ENCODE results near the gene SLCO2A1.

The SLCO2A1 gene

DNA sequence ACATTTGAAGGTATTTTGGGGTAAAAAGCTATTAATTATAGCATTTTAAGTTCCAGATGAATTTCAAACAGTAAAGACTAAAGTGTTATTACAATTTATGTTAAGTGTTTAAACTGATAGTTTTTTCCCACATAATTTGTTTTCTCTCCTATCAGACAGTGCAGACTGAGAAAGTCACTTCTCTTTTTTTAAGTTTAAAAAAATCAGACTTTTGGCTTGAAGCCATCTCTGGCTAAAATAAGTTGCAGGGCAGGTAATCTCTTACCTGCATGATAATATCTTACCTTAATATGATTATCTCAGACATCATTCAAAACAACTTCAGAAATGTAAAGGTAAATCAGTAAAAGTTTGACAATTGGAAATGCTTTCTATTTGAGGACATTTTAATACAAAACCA is 112.6 kb downstream of the SLCO2A1 start:
- Histone ChIP-seq H3K9me3 (ENCODE audit: insufficient read depth, low read length) (peaks cover 5% of the 10 kb centered on the region; the same call in 1 of the 2 replicates), H3K4me1 (ENCODE audit: insufficient read depth, insufficient read length) (no peaks in the 10 kb centered on the region), H3K36me3 (ENCODE audit: insufficient read depth, insufficient read length, low read length) (no peaks in the 10 kb centered on the region), H3K27me3 (ENCODE audit: insufficient read depth, insufficient read length) (no peaks in the 10 kb centered on the region), H3K9ac (ENCODE audit: insufficient read length, low read depth) (no peak overlapping the region), H3K4me3 (ENCODE audit: insufficient read length, low read depth) (no peak overlapping the region)
- DNase-seq (ENCODE audit: low read depth, low spot score) = no peak
- no peak for TF ChIP-seq SUZ12 (IDR thresholded peaks at IDR 0.05; ENCODE audit: extremely low read depth, insufficient read depth, insufficient read length)
- TF ChIP-seq ZNF274 (IDR thresholded peaks at IDR 0.05; ENCODE audit: low read depth, low read length) = no peak
- no peak for TF ChIP-seq YY1 (IDR thresholded peaks at IDR 0.05; ENCODE audit: insufficient read depth, insufficient read length)

GRCh38 chr3:133915685-133916658 is 113.8 kb downstream of the SLCO2A1 start:
- H3K9ac ChIP-seq (ENCODE audit: insufficient read length, low read depth) = no peak overlapping the region
- H3K27me3 ChIP-seq (ENCODE audit: insufficient read depth, insufficient read length) = no peaks in the 10 kb centered on the region
- no peaks in the 10 kb centered on the region for H3K36me3 ChIP-seq (ENCODE audit: insufficient read depth, insufficient read length, low read length)
- H3K9me3 ChIP-seq (ENCODE audit: insufficient read depth, low read length) = peaks cover 5% of the 10 kb centered on the region; the same call in 1 of the 2 replicates
- H3K4me1 ChIP-seq (ENCODE audit: insufficient read depth, insufficient read length) = no peaks in the 10 kb centered on the region
- TF ChIP-seq YY1 (IDR thresholded peaks at IDR 0.05; ENCODE audit: insufficient read depth, insufficient read length) (no peak), ZNF274 (IDR thresholded peaks at IDR 0.05; ENCODE audit: low read depth, low read length) (no peak), SUZ12 (IDR thresholded peaks at IDR 0.05; ENCODE audit: extremely low read depth, insufficient read depth, insufficient read length) (no peak)
- no peak for DNase-seq (ENCODE audit: low read depth, low spot score)
- H3K4me3 ChIP-seq (ENCODE audit: insufficient read length, low read depth) = no peak overlapping the region

DNA sequence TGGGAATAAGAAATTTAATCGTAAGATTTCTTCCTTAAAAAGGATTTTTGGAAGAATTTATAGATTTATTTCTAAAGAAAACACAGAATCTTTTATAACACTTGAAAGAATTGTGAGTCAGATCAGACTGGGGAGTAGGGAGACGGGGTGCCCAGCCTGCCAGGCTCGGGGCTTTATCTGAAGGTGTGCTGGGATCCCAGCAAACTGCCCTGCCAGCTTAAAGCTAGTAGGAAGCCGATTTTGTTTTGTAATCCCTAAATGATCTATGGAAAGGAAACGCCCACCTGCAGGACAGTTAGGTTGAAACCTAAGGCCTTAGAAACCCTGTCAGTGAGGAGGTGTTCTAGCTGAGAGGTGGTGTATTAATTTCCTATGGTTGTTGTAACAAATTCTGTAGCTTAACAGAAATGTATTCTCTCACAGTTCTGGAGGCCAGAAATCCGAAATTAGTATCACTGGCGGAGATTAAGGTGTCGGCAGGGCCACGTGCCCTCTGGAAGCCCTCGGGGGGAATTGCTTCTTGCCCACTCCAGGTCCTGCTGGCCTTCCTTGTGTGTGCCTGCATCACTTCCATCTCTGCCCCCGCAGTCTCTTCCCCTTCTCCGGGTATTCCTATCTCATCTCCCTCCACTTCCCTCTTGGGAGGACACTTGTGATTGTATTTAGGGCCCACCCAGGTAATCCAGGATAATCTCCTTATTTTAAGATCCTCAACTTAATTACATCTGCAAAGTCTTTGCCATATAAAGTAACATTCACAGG is 114.7 kb downstream of the SLCO2A1 start:
- Histone ChIP-seq H3K27me3 (ENCODE audit: insufficient read depth, insufficient read length) (no peaks in the 10 kb centered on the region), H3K9me3 (ENCODE audit: insufficient read depth, low read length) (peaks cover 5% of the 10 kb centered on the region; the same call in 1 of the 2 replicates), H3K9ac (ENCODE audit: insufficient read length, low read depth) (no peak overlapping the region), H3K4me3 (ENCODE audit: insufficient read length, low read depth) (no peak overlapping the region), H3K4me1 (ENCODE audit: insufficient read depth, insufficient read length) (no peaks in the 10 kb centered on the region), H3K36me3 (ENCODE audit: insufficient read depth, insufficient read length, low read length) (no peaks in the 10 kb centered on the region)
- no peak for TF ChIP-seq ZNF274 (IDR thresholded peaks at IDR 0.05; ENCODE audit: low read depth, low read length)
- TF ChIP-seq SUZ12 (IDR thresholded peaks at IDR 0.05; ENCODE audit: extremely low read depth, insufficient read depth, insufficient read length) = no peak
- no peak for TF ChIP-seq YY1 (IDR thresholded peaks at IDR 0.05; ENCODE audit: insufficient read depth, insufficient read length)
- no peak for DNase-seq (ENCODE audit: low read depth, low spot score)

- no peaks in the 10 kb centered on the region for H3K9me3 ChIP-seq (ENCODE audit: insufficient read depth, low read length)
- no peak for DNase-seq (ENCODE audit: low read depth, low spot score)
- no peak overlapping the region for H3K4me3 ChIP-seq (ENCODE audit: insufficient read length, low read depth)
- H3K9ac ChIP-seq (ENCODE audit: insufficient read length, low read depth) = no peak overlapping the region
- no peaks in the 10 kb centered on the region for H3K27me3 ChIP-seq (ENCODE audit: insufficient read depth, insufficient read length)
- H3K4me1 ChIP-seq (ENCODE audit: insufficient read depth, insufficient read length) = no peaks in the 10 kb centered on the region
- TF ChIP-seq ZNF274 (IDR thresholded peaks at IDR 0.05; ENCODE audit: low read depth, low read length) (no peak), YY1 (IDR thresholded peaks at IDR 0.05; ENCODE audit: insufficient read depth, insufficient read length) (no peak), SUZ12 (IDR thresholded peaks at IDR 0.05; ENCODE audit: extremely low read depth, insufficient read depth, insufficient read length) (no peak)
- no peaks in the 10 kb centered on the region for H3K36me3 ChIP-seq (ENCODE audit: insufficient read depth, insufficient read length, low read length)
Observed at GRCh38 chr3:133910422-133910821, 119.3 kb downstream of the SLCO2A1 start.

GRCh38 chr3:133905376-133905775 is 124.3 kb downstream of the SLCO2A1 start:
- DNase-seq (ENCODE audit: low read depth, low spot score) = no peak
- Histone ChIP-seq H3K27me3 (ENCODE audit: insufficient read depth, insufficient read length) (no peaks in the 10 kb centered on the region), H3K9me3 (ENCODE audit: insufficient read depth, low read length) (no peaks in the 10 kb centered on the region), H3K9ac (ENCODE audit: insufficient read length, low read depth) (no peak overlapping the region), H3K4me3 (ENCODE audit: insufficient read length, low read depth) (no peak overlapping the region), H3K36me3 (ENCODE audit: insufficient read depth, insufficient read length, low read length) (no peaks in the 10 kb centered on the region), H3K4me1 (ENCODE audit: insufficient read depth, insufficient read length) (no peaks in the 10 kb centered on the region)
- no peak for TF ChIP-seq YY1 (IDR thresholded peaks at IDR 0.05; ENCODE audit: insufficient read depth, insufficient read length)
- TF ChIP-seq SUZ12 (IDR thresholded peaks at IDR 0.05; ENCODE audit: extremely low read depth, insufficient read depth, insufficient read length) = no peak

DNA sequence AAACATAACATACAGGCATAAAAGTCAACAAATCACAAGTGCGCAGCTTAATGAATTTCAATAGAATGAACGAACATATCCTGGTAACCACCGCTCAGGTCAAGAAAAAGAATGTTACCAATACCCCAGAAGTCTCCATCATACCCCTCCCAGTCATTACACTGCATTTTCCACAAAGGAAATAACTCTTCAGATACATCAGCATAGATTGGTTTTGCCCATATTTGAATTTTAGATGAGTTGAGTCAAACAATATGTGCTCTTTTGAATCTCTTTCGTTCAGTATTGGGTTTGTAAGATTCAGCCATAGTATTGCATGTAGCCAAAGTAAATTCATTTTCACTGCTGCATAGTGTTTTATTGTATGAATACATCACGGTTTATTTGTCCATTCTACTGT is 127.9 kb downstream of the SLCO2A1 start:
- TF ChIP-seq YY1 (IDR thresholded peaks at IDR 0.05; ENCODE audit: insufficient read depth, insufficient read length) = no peak
- no peak overlapping the region for H3K4me3 ChIP-seq (ENCODE audit: insufficient read length, low read depth)

DNA sequence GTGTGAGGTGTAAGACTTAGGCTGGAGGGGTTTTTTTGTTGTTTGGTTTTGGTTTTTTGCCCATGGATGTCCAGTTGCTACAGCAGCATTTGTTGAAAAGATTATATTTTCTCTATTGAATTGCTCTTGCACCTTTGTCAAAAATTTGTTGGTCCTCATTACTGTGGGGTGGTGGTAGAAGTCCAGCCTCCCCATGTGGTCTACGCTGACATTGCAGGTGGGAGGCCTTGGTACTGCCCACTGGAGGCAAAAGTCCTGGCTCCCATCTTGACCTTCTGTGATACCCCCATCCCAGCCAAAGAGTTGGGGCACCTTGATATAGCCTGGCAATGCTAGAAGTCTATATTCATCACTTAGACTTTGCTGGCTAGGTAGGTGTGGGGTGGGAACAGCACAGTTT is 128.6 kb downstream of the SLCO2A1 start:
- TF ChIP-seq ZNF274 (IDR thresholded peaks at IDR 0.05; ENCODE audit: low read depth, low read length) (no peak), SUZ12 (IDR thresholded peaks at IDR 0.05; ENCODE audit: extremely low read depth, insufficient read depth, insufficient read length) (no peak), YY1 (IDR thresholded peaks at IDR 0.05; ENCODE audit: insufficient read depth, insufficient read length) (no peak)

More for the DNA sequence above, 127.9 kb downstream of the SLCO2A1 start:
- Histone ChIP-seq H3K9ac (ENCODE audit: insufficient read length, low read depth) (no peak overlapping the region), H3K9me3 (ENCODE audit: insufficient read depth, low read length) (no peaks in the 10 kb centered on the region), H3K27me3 (ENCODE audit: insufficient read depth, insufficient read length) (peaks cover 14% of the 10 kb centered on the region), H3K36me3 (ENCODE audit: insufficient read depth, insufficient read length, low read length) (no peaks in the 10 kb centered on the region), H3K4me1 (ENCODE audit: insufficient read depth, insufficient read length) (no peaks in the 10 kb centered on the region)
- no peak for DNase-seq (ENCODE audit: low read depth, low spot score)

More for the DNA sequence above, 128.6 kb downstream of the SLCO2A1 start:
- Histone ChIP-seq H3K36me3 (ENCODE audit: insufficient read depth, insufficient read length, low read length) (no peaks in the 10 kb centered on the region), H3K27me3 (ENCODE audit: insufficient read depth, insufficient read length) (peaks cover 22% of the 10 kb centered on the region), H3K4me1 (ENCODE audit: insufficient read depth, insufficient read length) (peaks cover 3% of the 10 kb centered on the region), H3K4me3 (ENCODE audit: insufficient read length, low read depth) (no peak overlapping the region), H3K9ac (ENCODE audit: insufficient read length, low read depth) (no peak overlapping the region), H3K9me3 (ENCODE audit: insufficient read depth, low read length) (no peaks in the 10 kb centered on the region)
- no peak for DNase-seq (ENCODE audit: low read depth, low spot score)

Measured in NT2/D1 (cell line).